GM23338 (cell line): ENCODE measurements around the gene CDC42SE1. TPM values are rescaled to one million over a fixed set of nuclear protein-coding genes. Genes with fewer than 3 reads are reported as not detected.

Experiments used
- ATAC-seq: fragments of 200-7000 bp; cut with Tn5 transposase; 3 replicates; pipeline ENCODE4 v1.9.1; 2020
- DNase-seq: peaks from one replicate; pipeline ENCODE4 v3.0.0-alpha.2; 2015; ENCODE audit warnings: low spot score
- H2AFZ ChIP-seq: fragments of 200-600 bp; sonication (generic); 2 replicates; pipeline ENCODE4 v1.8.0; 2016; ENCODE audit warnings: antibody characterized with exemption, mild to moderate bottlenecking, moderate library complexity
- H3F3A ChIP-seq: fragments of 200-600 bp; sonication (generic); replicated peaks from 2 replicates; pipeline ENCODE4 v1.8.0; 2017; ENCODE audit warnings: antibody characterized with exemption, mixed run types, low read depth
- H3K27ac ChIP-seq: fragments of 200-600 bp; sonication (generic); 2 replicates; pipeline ENCODE4 v1.6.1; 2016; ENCODE audit warnings: low read depth
- H3K27me3 ChIP-seq: fragments of 200-600 bp; sonication (generic); 2 replicates; pipeline ENCODE4 v1.8.0; 2016; ENCODE audit warnings: mild to moderate bottlenecking, mixed run types, moderate library complexity; ENCODE audit not compliant: insufficient read depth
- H3K36me3 ChIP-seq: fragments of 200-600 bp; sonication (generic); 2 replicates; pipeline ENCODE4 v1.8.0; 2016; ENCODE audit warnings: mild to moderate bottlenecking; ENCODE audit not compliant: insufficient read depth
- H3K4me1 ChIP-seq: fragments of 200-600 bp; sonication (generic); 2 replicates; pipeline ENCODE4 v1.8.0; 2016; ENCODE audit warnings: mild to moderate bottlenecking, moderate library complexity; ENCODE audit not compliant: insufficient read depth
- H3K4me2 ChIP-seq: fragments of 200-600 bp; sonication (generic); 2 replicates; pipeline ENCODE4 v1.7.1; 2017; ENCODE audit warnings: mixed run types
- H3K4me3 ChIP-seq: fragments of 200-600 bp; sonication (generic); 2 replicates; pipeline ENCODE4 v1.6.1; 2016; ENCODE audit warnings: mixed run types
- H3K79me2 ChIP-seq: fragments of 200-600 bp; sonication (generic); replicated peaks from 2 replicates; pipeline ENCODE4 v1.8.0; 2017; ENCODE audit warnings: mild to moderate bottlenecking; ENCODE audit not compliant: insufficient read depth
- H3K9me2 ChIP-seq: fragments of 200-600 bp; sonication (generic); 2 replicates; pipeline ENCODE4 v1.8.0; 2017; ENCODE audit not compliant: insufficient read depth
- H4K20me1 ChIP-seq: fragments of 200-600 bp; sonication (generic); replicated peaks from 2 replicates; pipeline ENCODE4 v1.8.0; 2017; ENCODE audit warnings: mild to moderate bottlenecking; ENCODE audit not compliant: insufficient read depth
- H3K27ac Mint-ChIP-seq: 2 replicates; pipeline ENCODE4 v1.8.0; 2020; ENCODE audit warnings: inconsistent platforms, mild to moderate bottlenecking, moderate library complexity, mixed read lengths
- H3K27me3 Mint-ChIP-seq: 3 replicates; pipeline ENCODE4 v1.8.0; 2022; ENCODE audit warnings: low read depth, mild to moderate bottlenecking, moderate library complexity, mixed read lengths, inconsistent platforms; ENCODE audit not compliant: insufficient read depth, poor library complexity
- H3K36me3 Mint-ChIP-seq: 3 replicates; pipeline ENCODE4 v1.8.0; 2021; ENCODE audit warnings: low read depth, mild to moderate bottlenecking, inconsistent platforms, moderate library complexity, mixed read lengths
- H3K4me1 Mint-ChIP-seq: 3 replicates; pipeline ENCODE4 v1.8.0; 2020; ENCODE audit warnings: mild to moderate bottlenecking, inconsistent platforms, mixed read lengths
- H3K4me3 Mint-ChIP-seq: 3 replicates; pipeline ENCODE4 v1.8.0; 2021; ENCODE audit warnings: moderate library complexity, mild to moderate bottlenecking, inconsistent platforms, mixed read lengths
- H3K9me3 Mint-ChIP-seq: 3 replicates; pipeline ENCODE4 v1.8.0; 2020; ENCODE audit warnings: moderate library complexity, mild to moderate bottlenecking, inconsistent platforms, mixed read lengths
- CREB1 ChIP-seq: fragments of 250-450 bp; sonication (Bioruptor Pico); IDR thresholded peaks from 2 replicates; pipeline ENCODE4 v1.5.0; 2020; ENCODE audit warnings: low read depth, mild to moderate bottlenecking, moderate library complexity
- EZH2 ChIP-seq: fragments of 200-600 bp; sonication (generic); IDR thresholded peaks from one replicate; pipeline ENCODE4 v1.8.0; 2017; ENCODE audit warnings: antibody characterized with exemption, mild to moderate bottlenecking, low read depth; ENCODE audit not compliant: unreplicated experiment
- EZH2phosphoT487 ChIP-seq: fragments of 200-600 bp; sonication (generic); IDR thresholded peaks from one replicate; pipeline ENCODE4 v1.8.1; 2018; ENCODE audit warnings: antibody characterized with exemption; ENCODE audit not compliant: unreplicated experiment
- JUNB ChIP-seq: IDR thresholded peaks from one replicate; pipeline ENCODE4 v1.6.1; 2016; ENCODE audit warnings: antibody characterized with exemption; ENCODE audit not compliant: unreplicated experiment
- NANOG ChIP-seq: IDR thresholded peaks from 2 replicates; pipeline ENCODE4 v1.6.1; 2016; ENCODE audit warnings: antibody characterized with exemption, borderline replicate concordance
- POLR2AphosphoS5 ChIP-seq: IDR thresholded peaks from 2 replicates; pipeline ENCODE4 v1.6.1; 2016; ENCODE audit warnings: antibody characterized with exemption, low read depth
- STAT1 ChIP-seq: IDR thresholded peaks from one replicate; pipeline ENCODE4 v1.6.1; 2016; ENCODE audit warnings: antibody characterized with exemption; ENCODE audit not compliant: unreplicated experiment
- ZNF114 ChIP-seq: fragments of 250-450 bp; sonication (Bioruptor Pico); IDR thresholded peaks from 2 replicates; pipeline ENCODE4 v1.5.0; 2020; ENCODE audit warnings: mild to moderate bottlenecking, moderate library complexity
- ZNF331 ChIP-seq: fragments of 250-450 bp; sonication (Bioruptor Pico); IDR thresholded peaks from 2 replicates; pipeline ENCODE4 v1.5.0; 2020; ENCODE audit warnings: low read depth, mild to moderate bottlenecking, moderate library complexity
- ZNF462 ChIP-seq: fragments of 250-450 bp; sonication (Bioruptor Pico); IDR thresholded peaks from 2 replicates; pipeline ENCODE4 v1.5.0; 2020; ENCODE audit warnings: mild to moderate bottlenecking, moderate library complexity
- polyA plus RNA-seq: library from polyadenylated mRNA; unstranded; fragments of >200 nt; fragmentation: Nextera tagmentation; extraction: Ambion mirVana; gene quantifications from 2 replicates; pipeline ENCODE4 v1.2.1, GENCODE V29; 2016
- total RNA-seq: library from RNA; depleted of rRNA; stranded (reverse); fragments of >200 nt; shearing (Covaris generic); gene quantifications from 2 replicates; pipeline ENCODE4 v1.2.3, GENCODE V29; 2014
- TF ChIP-seq, protein P1 (sequence below): IDR thresholded peaks from one replicate; pipeline ENCODE4 v1.6.1; 2018; ENCODE audit warnings: antibody characterized with exemption; ENCODE audit not compliant: unreplicated experiment
- TF ChIP-seq, protein P2 (sequence below): IDR thresholded peaks from 2 replicates; pipeline ENCODE4 v1.6.1; 2016; ENCODE audit warnings: antibody characterized with exemption

Gene CDC42SE1
- total and polyA plus RNA-seq, 2 experiments from 2014 or later, result 18.3 to 49.1 TPM

- TF ChIP-seq CREB1 (CRISPR knock-in tag), result no peak
- peaks cover 19% of the 10 kb centered on the region for H3K4me1 ChIP-seq
- H3K4me2 ChIP-seq, result no peak overlapping the region
- Mint-ChIP-seq H3K4me1 (peaks cover 28% of the 10 kb centered on the region), H3K36me3 (peaks cover 3% of the 10 kb centered on the region; the same call in 2 of the 3 replicates), H3K9me3 (no peaks in the 10 kb centered on the region), H3K4me3 (no peak overlapping the region; the same call in 2 of the 3 replicates), H3K27ac (no peak overlapping the region), H3K27me3 (peaks cover 27% of the 10 kb centered on the region)
- peaks cover 8% of the 10 kb centered on the region; the same call in 1 of the 2 replicates for H3F3A ChIP-seq
- no peaks in the 10 kb centered on the region for H3K79me2 ChIP-seq
- no peaks in the 10 kb centered on the region for H4K20me1 ChIP-seq
- DNase-seq, result no peak
- no peak for ATAC-seq
- no peak overlapping the region for H3K4me3 ChIP-seq
- no peaks in the 10 kb centered on the region for H3K27me3 ChIP-seq
- H2AFZ ChIP-seq, result no peak overlapping the region
- no peaks in the 10 kb centered on the region for H3K9me2 ChIP-seq
- H3K36me3 ChIP-seq, result no peaks in the 10 kb centered on the region
- no peak overlapping the region for H3K27ac ChIP-seq
Observed at GRCh38 chr1:151002611-151003010, 56.8 kb downstream of the CDC42SE1 start.

GRCh38 chr1:151002051-151002450 is 57.4 kb downstream of the CDC42SE1 start:
- no peaks in the 10 kb centered on the region for H3K79me2 ChIP-seq
- no peak overlapping the region for H3K4me3 ChIP-seq
- H3K4me3 Mint-ChIP-seq, result no peak overlapping the region; the same call in 2 of the 3 replicates
- H4K20me1 ChIP-seq, result no peaks in the 10 kb centered on the region
- no peak overlapping the region for H3K27ac ChIP-seq
- H3K36me3 Mint-ChIP-seq, result peaks cover 5% of the 10 kb centered on the region; the same call in 2 of the 3 replicates
- no peaks in the 10 kb centered on the region for H3K9me2 ChIP-seq
- ATAC-seq (no peak), DNase-seq (no peak)
- H3K27me3 ChIP-seq, result no peaks in the 10 kb centered on the region
- H3K4me1 ChIP-seq, result peaks cover 17% of the 10 kb centered on the region
- no peak overlapping the region for H3K4me2 ChIP-seq
- H3K27ac Mint-ChIP-seq, result no peak overlapping the region
- no peaks in the 10 kb centered on the region for H3K9me3 Mint-ChIP-seq
- no peaks in the 10 kb centered on the region for H3K36me3 ChIP-seq
- H3K4me1 Mint-ChIP-seq, result peaks cover 23% of the 10 kb centered on the region
- H3F3A ChIP-seq, result peaks cover 4% of the 10 kb centered on the region; the same call in 1 of the 2 replicates
- H3K27me3 Mint-ChIP-seq, result peaks cover 23% of the 10 kb centered on the region
- H2AFZ ChIP-seq, result no peak overlapping the region
- TF ChIP-seq ZNF114 (CRISPR knock-in tag) (no peak), JUNB (no peak), NANOG (no peak), ZNF331 (CRISPR knock-in tag) (no peak), ZNF462 (CRISPR knock-in tag) (no peak), EZH2 (no peak), POLR2AphosphoS5 (no peak), STAT1 (no peak), CREB1 (CRISPR knock-in tag) (no peak), EZH2phosphoT487 (no peak)
- TF ChIP-seq, protein P1, sequence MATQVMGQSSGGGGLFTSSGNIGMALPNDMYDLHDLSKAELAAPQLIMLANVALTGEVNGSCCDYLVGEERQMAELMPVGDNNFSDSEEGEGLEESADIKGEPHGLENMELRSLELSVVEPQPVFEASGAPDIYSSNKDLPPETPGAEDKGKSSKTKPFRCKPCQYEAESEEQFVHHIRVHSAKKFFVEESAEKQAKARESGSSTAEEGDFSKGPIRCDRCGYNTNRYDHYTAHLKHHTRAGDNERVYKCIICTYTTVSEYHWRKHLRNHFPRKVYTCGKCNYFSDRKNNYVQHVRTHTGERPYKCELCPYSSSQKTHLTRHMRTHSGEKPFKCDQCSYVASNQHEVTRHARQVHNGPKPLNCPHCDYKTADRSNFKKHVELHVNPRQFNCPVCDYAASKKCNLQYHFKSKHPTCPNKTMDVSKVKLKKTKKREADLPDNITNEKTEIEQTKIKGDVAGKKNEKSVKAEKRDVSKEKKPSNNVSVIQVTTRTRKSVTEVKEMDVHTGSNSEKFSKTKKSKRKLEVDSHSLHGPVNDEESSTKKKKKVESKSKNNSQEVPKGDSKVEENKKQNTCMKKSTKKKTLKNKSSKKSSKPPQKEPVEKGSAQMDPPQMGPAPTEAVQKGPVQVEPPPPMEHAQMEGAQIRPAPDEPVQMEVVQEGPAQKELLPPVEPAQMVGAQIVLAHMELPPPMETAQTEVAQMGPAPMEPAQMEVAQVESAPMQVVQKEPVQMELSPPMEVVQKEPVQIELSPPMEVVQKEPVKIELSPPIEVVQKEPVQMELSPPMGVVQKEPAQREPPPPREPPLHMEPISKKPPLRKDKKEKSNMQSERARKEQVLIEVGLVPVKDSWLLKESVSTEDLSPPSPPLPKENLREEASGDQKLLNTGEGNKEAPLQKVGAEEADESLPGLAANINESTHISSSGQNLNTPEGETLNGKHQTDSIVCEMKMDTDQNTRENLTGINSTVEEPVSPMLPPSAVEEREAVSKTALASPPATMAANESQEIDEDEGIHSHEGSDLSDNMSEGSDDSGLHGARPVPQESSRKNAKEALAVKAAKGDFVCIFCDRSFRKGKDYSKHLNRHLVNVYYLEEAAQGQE, result no peak
- TF ChIP-seq, protein P2, sequence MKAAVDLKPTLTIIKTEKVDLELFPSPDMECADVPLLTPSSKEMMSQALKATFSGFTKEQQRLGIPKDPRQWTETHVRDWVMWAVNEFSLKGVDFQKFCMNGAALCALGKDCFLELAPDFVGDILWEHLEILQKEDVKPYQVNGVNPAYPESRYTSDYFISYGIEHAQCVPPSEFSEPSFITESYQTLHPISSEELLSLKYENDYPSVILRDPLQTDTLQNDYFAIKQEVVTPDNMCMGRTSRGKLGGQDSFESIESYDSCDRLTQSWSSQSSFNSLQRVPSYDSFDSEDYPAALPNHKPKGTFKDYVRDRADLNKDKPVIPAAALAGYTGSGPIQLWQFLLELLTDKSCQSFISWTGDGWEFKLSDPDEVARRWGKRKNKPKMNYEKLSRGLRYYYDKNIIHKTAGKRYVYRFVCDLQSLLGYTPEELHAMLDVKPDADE, result no peak
